Dermis microvascular lymphatic vessel endothelial cell (primary cell): ENCODE data around the gene THSD7A. TPM values are rescaled to one million over a fixed set of nuclear protein-coding genes. Genes with fewer than 3 reads are reported as not detected.

Experiments
- DNase-seq, 2 donors: peaks; one replicate each; pipeline versions ENCODE4 v3.0.0 to v3.0.0-alpha.2; 2010; ENCODE audit warnings: low read depth in 2 of 2
- total RNA-seq: library from RNA; depleted of rRNA; stranded (reverse); fragments of >200 nt; gene quantifications from 2 replicates; pipeline ENCODE4 v1.2.1, GENCODE V29; 2014

THSD7A gene
- total RNA-seq, 1 donor from 2014 or later: 15.8 TPM

- DNase-seq: peak; percentile 16 to 39
Measured at GRCh38 chr7:11521964-11522499, 310.0 kb downstream of the THSD7A start.

GRCh38 chr7:11517853-11518252, 314.1 kb downstream of the THSD7A start:
- no peak for DNase-seq

- no peak for DNase-seq
Measured at GRCh38 chr7:11516328-11516727, 315.7 kb downstream of the THSD7A start.

GRCh38 chr7:11513460-11513859, 318.5 kb downstream of the THSD7A start:
- peak; percentile 26 to 75 for DNase-seq

- no peak for DNase-seq
Measured at GRCh38 chr7:11507929-11508328, 324.1 kb downstream of the THSD7A start.

GRCh38 chr7:11506417-11506816, 325.6 kb downstream of the THSD7A start:
- no peak for DNase-seq

- no peak for DNase-seq
Measured at GRCh38 chr7:11505471-11505985, 326.5 kb downstream of the THSD7A start.

GRCh38 chr7:11492307-11492706, 339.7 kb downstream of the THSD7A start:
- DNase-seq: peak; percentile 10 to 73

GRCh38 chr7:11491811-11492210, 340.2 kb downstream of the THSD7A start:
- no peak for DNase-seq

- no peak for DNase-seq
Measured at GRCh38 chr7:11489280-11489679, 342.7 kb downstream of the THSD7A start.

GRCh38 chr7:11486271-11486670, 345.7 kb downstream of the THSD7A start:
- peak; percentile 21 to 45 for DNase-seq

GRCh38 chr7:11485636-11486035, 346.4 kb downstream of the THSD7A start:
- no peak for DNase-seq

GRCh38 chr7:11480143-11480542, 351.9 kb downstream of the THSD7A start:
- no peak for DNase-seq

- DNase-seq: no peak
Measured at GRCh38 chr7:11478882-11479281, 353.1 kb downstream of the THSD7A start.

- no peak for DNase-seq
Measured at GRCh38 chr7:11478426-11478825, 353.6 kb downstream of the THSD7A start.

- DNase-seq: peak in 1 of 2 donors; percentile 21
Measured at GRCh38 chr7:11474902-11475585, 357.0 kb downstream of the THSD7A start.

GRCh38 chr7:11473807-11474424, 358.1 kb downstream of the THSD7A start:
- no peak for DNase-seq

- no peak for DNase-seq
Measured at GRCh38 chr7:11473220-11473619, 358.8 kb downstream of the THSD7A start.

GRCh38 chr7:11472646-11473045, 359.4 kb downstream of the THSD7A start:
- no peak for DNase-seq

GRCh38 chr7:11471255-11471654, 360.7 kb downstream of the THSD7A start:
- no peak for DNase-seq

- DNase-seq: no peak
Measured at GRCh38 chr7:11469028-11469745, 362.8 kb downstream of the THSD7A start.

GRCh38 chr7:11466517-11467105, 365.4 kb downstream of the THSD7A start:
- peak in 1 of 2 donors; percentile 68 for DNase-seq
